ENCODE measurements around the gene C19orf12. TPM values are rescaled to one million over a fixed set of nuclear protein-coding genes. Genes with fewer than 3 reads are reported as not detected.

Gene C19orf12
- total RNA-seq = 26.5 and 30.9 TPM in 2 replicates

GRCh38 chr19:29714953-29715700 lies at the start of gene C19orf12:
Gene C19orf12 (minus strand): TSS chr19:29715261. CDS start chr19:29708413, 6,848 bp downstream.

DNA sequence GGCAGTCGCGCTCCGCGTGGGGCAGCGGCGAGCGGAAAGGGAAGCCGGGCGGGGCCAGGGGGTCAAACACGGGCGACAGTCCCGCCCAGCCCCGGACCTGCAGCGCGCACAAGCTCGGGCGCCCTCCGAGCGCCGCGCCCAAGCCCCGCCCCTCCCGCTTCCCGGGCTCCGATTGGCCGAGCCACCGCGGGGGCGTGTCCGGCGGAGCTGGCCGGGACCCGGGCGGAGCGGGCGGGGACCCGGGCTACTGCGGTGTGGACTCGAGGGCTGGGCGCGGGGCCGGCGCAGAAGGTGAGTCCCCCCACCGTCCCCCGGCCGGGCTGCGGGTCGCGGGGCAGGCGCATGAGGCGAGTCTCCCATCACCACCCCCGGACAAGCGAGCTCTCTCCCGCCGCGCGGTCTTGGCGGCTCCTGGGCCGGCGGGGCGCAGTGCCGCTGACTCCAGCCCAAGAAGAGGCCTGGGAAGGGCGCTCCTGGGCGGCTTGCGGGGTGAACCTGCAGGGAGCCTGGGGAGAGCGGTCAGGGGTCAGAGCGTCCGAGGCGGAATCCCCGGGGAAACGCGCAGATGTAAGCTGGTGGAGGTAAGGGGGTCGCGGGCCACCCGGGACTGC lies 49.7 kb downstream of the C19orf12 start, which contains the start of gene PLEKHF1:
Gene PLEKHF1 (plus strand): TSS at position 247 of the 611 bp plus-strand sequence. CDS start 8,379 bp downstream, outside the sequence.

Other genes starting within 250 kb of the C19orf12 start
- not detected in 2 replicates for gene VSTM2B, start 189.3 kb downstream of the C19orf12 start, total RNA-seq
- gene POP4, start 109.0 kb downstream of the C19orf12 start, total RNA-seq = 52.5 and 70.4 TPM in 2 replicates
- gene PLEKHF1, start 49.8 kb downstream of the C19orf12 start, total RNA-seq = 16.6 and 27.2 TPM in 2 replicates
- gene CCNE1, start 96.7 kb upstream of the C19orf12 start, total RNA-seq = 11.6 and 12.4 TPM in 2 replicates
- gene URI1, start 227.0 kb upstream of the C19orf12 start, total RNA-seq = 49.1 and 55.2 TPM in 2 replicates